RWPE2 (cell line): ENCODE results near the gene FBLN5.

Experiments
- ATAC-seq: fragments of 200-7000 bp; cut with Tn5 transposase; 3 replicates; pipeline ENCODE4 v1.9.1; 2021; ENCODE audit warnings: low read depth
- DNase-seq: peaks from one replicate; pipeline ENCODE4 v3.0.0-alpha.2; 2020; ENCODE audit warnings: low spot score
- H3K27ac ChIP-seq: fragments of 450-650 bp; 2 replicates; pipeline ENCODE4 v1.5.1; 2017; ENCODE audit warnings: mild to moderate bottlenecking; ENCODE audit not compliant: poor library complexity, severe bottlenecking
- H3K27me3 ChIP-seq: fragments of 250-450 bp; sonication (Bioruptor Pico); 2 replicates; pipeline ENCODE4 v1.5.1; 2021; ENCODE audit warnings: mild to moderate bottlenecking, moderate library complexity; ENCODE audit not compliant: insufficient read depth, poor library complexity, severe bottlenecking
- H3K36me3 ChIP-seq: fragments of 250-450 bp; sonication (Bioruptor Pico); 2 replicates; pipeline ENCODE4 v1.5.1; 2020; ENCODE audit warnings: low read depth, mild to moderate bottlenecking, moderate library complexity
- H3K4me1 ChIP-seq: fragments of 250-450 bp; sonication (Bioruptor Pico); 2 replicates; pipeline ENCODE4 v1.5.1; 2021; ENCODE audit warnings: mild to moderate bottlenecking, moderate library complexity; ENCODE audit not compliant: insufficient read depth, poor library complexity, severe bottlenecking
- H3K4me3 ChIP-seq: fragments of 250-450 bp; sonication (Bioruptor Pico); 2 replicates; pipeline ENCODE4 v1.5.1; 2021; ENCODE audit warnings: mild to moderate bottlenecking, moderate library complexity; ENCODE audit not compliant: severe bottlenecking
- H3K9me3 ChIP-seq: fragments of 250-450 bp; sonication (Bioruptor Pico); 2 replicates; pipeline ENCODE4 v1.5.1; 2021; ENCODE audit warnings: mild to moderate bottlenecking, moderate library complexity; ENCODE audit not compliant: severe bottlenecking
- CTCF ChIP-seq: fragments of 450-650 bp; IDR thresholded peaks from one replicate; pipeline ENCODE4 v1.5.1; 2017; ENCODE audit warnings: mild to moderate bottlenecking, moderate library complexity; ENCODE audit not compliant: poor library complexity, severe bottlenecking

Gene FBLN5

GRCh38 chr14:91862417-91862816 lies 85.1 kb downstream of the FBLN5 start:
- Histone ChIP-seq H3K4me3 (no peak overlapping the region), H3K4me1 (no peaks in the 10 kb centered on the region), H3K9me3 (no peaks in the 10 kb centered on the region), H3K27me3 (no peaks in the 10 kb centered on the region), H3K27ac (no peak overlapping the region), H3K36me3 (no peaks in the 10 kb centered on the region)
- ATAC-seq (no peak), DNase-seq (no peak)
- no peak for TF ChIP-seq CTCF

- no peak overlapping the region for H3K27ac ChIP-seq
- no peaks in the 10 kb centered on the region for H3K27me3 ChIP-seq
- no peak for TF ChIP-seq CTCF
- H3K4me3 ChIP-seq = no peak overlapping the region
- no peaks in the 10 kb centered on the region for H3K4me1 ChIP-seq
- H3K9me3 ChIP-seq = no peaks in the 10 kb centered on the region
- no peak for DNase-seq
- H3K36me3 ChIP-seq = no peaks in the 10 kb centered on the region
- no peak for ATAC-seq
These were observed 86.4 kb downstream of the FBLN5 start for GRCh38 chr14:91861091-91861490.

- TF ChIP-seq CTCF = no peak
- no peaks in the 10 kb centered on the region for H3K4me1 ChIP-seq
- DNase-seq (no peak), ATAC-seq (no peak)
- H3K27me3 ChIP-seq = no peaks in the 10 kb centered on the region
- no peak overlapping the region for H3K4me3 ChIP-seq
- no peak overlapping the region for H3K27ac ChIP-seq
- H3K9me3 ChIP-seq = no peaks in the 10 kb centered on the region
- no peaks in the 10 kb centered on the region for H3K36me3 ChIP-seq
These were observed 87.3 kb downstream of the FBLN5 start for GRCh38 chr14:91860238-91860637.

GRCh38 chr14:91858536-91859275 lies 88.8 kb downstream of the FBLN5 start:
- Histone ChIP-seq H3K4me1 (no peaks in the 10 kb centered on the region), H3K27ac (no peak overlapping the region), H3K9me3 (no peaks in the 10 kb centered on the region), H3K36me3 (no peaks in the 10 kb centered on the region), H3K4me3 (no peak overlapping the region), H3K27me3 (no peaks in the 10 kb centered on the region)
- TF ChIP-seq CTCF = peak; percentile 50
- ATAC-seq (peak; percentile 41; the same call in 2 of the 3 replicates), DNase-seq (no peak)

GRCh38 chr14:91857614-91858013 lies 89.9 kb downstream of the FBLN5 start:
- no peak for DNase-seq
- H3K27me3 ChIP-seq = no peaks in the 10 kb centered on the region
- no peak overlapping the region for H3K4me3 ChIP-seq
- H3K9me3 ChIP-seq = no peaks in the 10 kb centered on the region
- H3K27ac ChIP-seq = no peak overlapping the region
- no peak for TF ChIP-seq CTCF
- no peaks in the 10 kb centered on the region for H3K4me1 ChIP-seq
- no peaks in the 10 kb centered on the region for H3K36me3 ChIP-seq
- no peak for ATAC-seq
